GM12878 (cell line): ENCODE results near the gene BMAL1.

Experiments used
- ATF7 ChIP-seq: fragments of 450-650 bp; IDR thresholded peaks from 2 replicates; pipeline ENCODE4 v1.6.1; 2016; ENCODE audit warnings: low read depth, mild to moderate bottlenecking
- EP300 ChIP-seq, 2 experiments: fragments of 150-350 bp in 1 of 2; IDR thresholded peaks; 2 replicates each; pipeline ENCODE4 v1.6.1; 2011 to 2012; ENCODE audit warnings: low read depth in 2 of 2, low read length in 2 of 2, borderline replicate concordance in 1 of 2, improper control_type of control experiment in 1 of 2, inconsistent platforms in 1 of 2; ENCODE audit not compliant: control insufficient read depth in 1 of 2
- POLR2A ChIP-seq: IDR thresholded peaks from 2 replicates; pipeline ENCODE4 v1.6.1; 2011; ENCODE audit warnings: low read depth, mild to moderate bottlenecking, low read length
- SREBF2 ChIP-seq: IDR thresholded peaks from 2 replicates; pipeline ENCODE4 v1.6.1; 2012; ENCODE audit warnings: mild to moderate bottlenecking, low read length
- TF ChIP-seq, protein P1 (sequence below): IDR thresholded peaks from 2 replicates; pipeline ENCODE4 v1.6.1; 2012; ENCODE audit warnings: low read depth, low read length, improper control_type of control experiment
- TF ChIP-seq, protein P2 (sequence below): IDR thresholded peaks from 2 replicates; pipeline ENCODE4 v1.6.1; 2012; ENCODE audit warnings: mild to moderate bottlenecking, low read depth, low read length
- TF ChIP-seq, protein P3 (sequence below), 3 experiments: IDR thresholded peaks in 2 of 3; conservative IDR thresholded peaks in 1 of 3; 2 replicates each; pipeline ENCODE4 v1.5.1; 2011; ENCODE audit warnings: low read depth in 3 of 3, low read length in 3 of 3, mild to moderate bottlenecking in 3 of 3, control low read depth in 2 of 3, moderate library complexity in 2 of 3, inconsistent platforms in 1 of 3, mixed read lengths in 1 of 3; ENCODE audit not compliant: control insufficient read depth in 2 of 3, insufficient read depth in 1 of 3; ENCODE audit errors: extremely low read depth in 1 of 3

DNA sequence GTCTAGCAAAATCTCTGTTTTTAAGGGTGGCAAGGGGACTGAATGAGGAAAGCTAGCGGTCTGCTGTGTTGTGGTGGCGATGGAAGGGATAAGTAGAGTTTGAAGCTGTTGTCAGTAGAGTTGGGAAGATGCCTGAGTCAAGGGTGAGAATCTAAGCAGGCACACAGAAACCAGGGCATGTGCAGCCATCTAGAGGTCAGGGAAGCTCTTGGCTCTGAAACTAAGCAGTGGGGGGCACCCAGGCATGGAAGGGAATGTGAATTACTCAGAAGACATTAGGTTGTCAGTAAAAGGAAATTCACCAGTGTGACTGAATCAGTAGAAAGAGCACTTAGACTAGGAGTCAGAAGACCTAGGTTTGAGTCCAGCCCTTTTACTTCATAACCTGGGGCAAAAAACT lies 15.4 kb downstream of the BMAL1 start:
- TF ChIP-seq, protein P1, sequence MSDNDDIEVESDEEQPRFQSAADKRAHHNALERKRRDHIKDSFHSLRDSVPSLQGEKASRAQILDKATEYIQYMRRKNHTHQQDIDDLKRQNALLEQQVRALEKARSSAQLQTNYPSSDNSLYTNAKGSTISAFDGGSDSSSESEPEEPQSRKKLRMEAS = no peak
- no peak for TF ChIP-seq POLR2A
- TF ChIP-seq SREBF2 = no peak
- TF ChIP-seq, protein P2, sequence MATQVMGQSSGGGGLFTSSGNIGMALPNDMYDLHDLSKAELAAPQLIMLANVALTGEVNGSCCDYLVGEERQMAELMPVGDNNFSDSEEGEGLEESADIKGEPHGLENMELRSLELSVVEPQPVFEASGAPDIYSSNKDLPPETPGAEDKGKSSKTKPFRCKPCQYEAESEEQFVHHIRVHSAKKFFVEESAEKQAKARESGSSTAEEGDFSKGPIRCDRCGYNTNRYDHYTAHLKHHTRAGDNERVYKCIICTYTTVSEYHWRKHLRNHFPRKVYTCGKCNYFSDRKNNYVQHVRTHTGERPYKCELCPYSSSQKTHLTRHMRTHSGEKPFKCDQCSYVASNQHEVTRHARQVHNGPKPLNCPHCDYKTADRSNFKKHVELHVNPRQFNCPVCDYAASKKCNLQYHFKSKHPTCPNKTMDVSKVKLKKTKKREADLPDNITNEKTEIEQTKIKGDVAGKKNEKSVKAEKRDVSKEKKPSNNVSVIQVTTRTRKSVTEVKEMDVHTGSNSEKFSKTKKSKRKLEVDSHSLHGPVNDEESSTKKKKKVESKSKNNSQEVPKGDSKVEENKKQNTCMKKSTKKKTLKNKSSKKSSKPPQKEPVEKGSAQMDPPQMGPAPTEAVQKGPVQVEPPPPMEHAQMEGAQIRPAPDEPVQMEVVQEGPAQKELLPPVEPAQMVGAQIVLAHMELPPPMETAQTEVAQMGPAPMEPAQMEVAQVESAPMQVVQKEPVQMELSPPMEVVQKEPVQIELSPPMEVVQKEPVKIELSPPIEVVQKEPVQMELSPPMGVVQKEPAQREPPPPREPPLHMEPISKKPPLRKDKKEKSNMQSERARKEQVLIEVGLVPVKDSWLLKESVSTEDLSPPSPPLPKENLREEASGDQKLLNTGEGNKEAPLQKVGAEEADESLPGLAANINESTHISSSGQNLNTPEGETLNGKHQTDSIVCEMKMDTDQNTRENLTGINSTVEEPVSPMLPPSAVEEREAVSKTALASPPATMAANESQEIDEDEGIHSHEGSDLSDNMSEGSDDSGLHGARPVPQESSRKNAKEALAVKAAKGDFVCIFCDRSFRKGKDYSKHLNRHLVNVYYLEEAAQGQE = no peak
- no peak for TF ChIP-seq EP300 (IDR thresholded peaks at IDR 0.05; ENCODE audit: borderline replicate concordance in 1 of 2, control insufficient read depth in 1 of 2, low read depth in 2 of 2, low read length in 2 of 2)
- no peak for TF ChIP-seq ATF7
- TF ChIP-seq, protein P3, sequence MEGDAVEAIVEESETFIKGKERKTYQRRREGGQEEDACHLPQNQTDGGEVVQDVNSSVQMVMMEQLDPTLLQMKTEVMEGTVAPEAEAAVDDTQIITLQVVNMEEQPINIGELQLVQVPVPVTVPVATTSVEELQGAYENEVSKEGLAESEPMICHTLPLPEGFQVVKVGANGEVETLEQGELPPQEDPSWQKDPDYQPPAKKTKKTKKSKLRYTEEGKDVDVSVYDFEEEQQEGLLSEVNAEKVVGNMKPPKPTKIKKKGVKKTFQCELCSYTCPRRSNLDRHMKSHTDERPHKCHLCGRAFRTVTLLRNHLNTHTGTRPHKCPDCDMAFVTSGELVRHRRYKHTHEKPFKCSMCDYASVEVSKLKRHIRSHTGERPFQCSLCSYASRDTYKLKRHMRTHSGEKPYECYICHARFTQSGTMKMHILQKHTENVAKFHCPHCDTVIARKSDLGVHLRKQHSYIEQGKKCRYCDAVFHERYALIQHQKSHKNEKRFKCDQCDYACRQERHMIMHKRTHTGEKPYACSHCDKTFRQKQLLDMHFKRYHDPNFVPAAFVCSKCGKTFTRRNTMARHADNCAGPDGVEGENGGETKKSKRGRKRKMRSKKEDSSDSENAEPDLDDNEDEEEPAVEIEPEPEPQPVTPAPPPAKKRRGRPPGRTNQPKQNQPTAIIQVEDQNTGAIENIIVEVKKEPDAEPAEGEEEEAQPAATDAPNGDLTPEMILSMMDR (IDR thresholded peaks at IDR 0.05 in 2 of 3, conservative IDR thresholded peaks at IDR 0.05 in 1 of 3; ENCODE audit: control insufficient read depth in 2 of 3, extremely low read depth in 1 of 3, insufficient read depth in 1 of 3, low read depth in 3 of 3, low read length in 3 of 3) = no peak
